Right lobe of liver (tissue), 6 donors: ENCODE measurements around the gene CAPNS1. TPM values are rescaled to one million over a fixed set of nuclear protein-coding genes. Genes with fewer than 3 reads are reported as not detected.

ENCODE experiments used
- ATAC-seq, 4 donors: fragments of 200-7000 bp; cut with Tn5 transposase; one replicate each; pipeline ENCODE4 v1.9.1; 2020; ENCODE audit warnings: mild to moderate bottlenecking in 4 of 4, moderate library complexity in 4 of 4
- DNase-seq, 3 donors: peaks; one replicate each; pipeline ENCODE4 v3.0.0-alpha.2; 2020
- H3K27ac ChIP-seq, 3 donors: fragments of 200-600 bp; one replicate each; pipeline ENCODE4 v1.8.0; 2022
- H3K27me3 ChIP-seq, 2 donors: fragments of 200-600 bp; one replicate each; pipeline ENCODE4 v1.8.0; 2022
- H3K36me3 ChIP-seq, 4 donors: fragments of 200-600 bp; sonication (generic) in 1 of 4; one replicate each; pipeline versions ENCODE4 v1.5.1 to v1.8.0; 2017 to 2022; ENCODE audit warnings: control low read depth in 1 of 4
- H3K4me1 ChIP-seq, 4 donors: fragments of 200-600 bp; sonication (generic) in 1 of 4; one replicate each; pipeline versions ENCODE4 v1.5.1 to v1.8.0; 2017 to 2022; ENCODE audit warnings: control low read depth in 1 of 4
- H3K4me3 ChIP-seq, 3 donors: fragments of 200-600 bp; one replicate each; pipeline ENCODE4 v1.8.0; 2022
- H3K9me3 ChIP-seq, 4 donors: fragments of 200-600 bp; sonication (generic) in 1 of 4; one replicate each; pipeline versions ENCODE4 v1.5.1 to v1.8.0; 2017 to 2022; ENCODE audit warnings: control low read depth in 1 of 4
- CTCF ChIP-seq, 4 donors: fragments of 200-600 bp in 3 of 4; fragments of 450-650 bp in 1 of 4; IDR thresholded peaks; one replicate each; pipeline versions ENCODE4 v1.5.1 to v1.8.0; 2016 to 2022; ENCODE audit warnings: antibody characterized with exemption in 4 of 4, mild to moderate bottlenecking in 2 of 4
- POLR2A ChIP-seq: fragments of 450-650 bp; IDR thresholded peaks from one replicate; pipeline ENCODE4 v1.6.1; 2017; ENCODE audit warnings: antibody characterized with exemption, mild to moderate bottlenecking
- WGBS: methylation state at CpG from one replicate; pipeline ENCODE4 v1.1.6; 2018; ENCODE audit warnings: low coverage, low lambda C conversion rate; ENCODE audit not compliant: insufficient coverage; ENCODE audit errors: missing lambda C conversion rate; 5-methylcytosine and 5-hydroxymethylcytosine counted together
- intact Hi-C, 2 donors: fragments of 100-400 bp; cut with DNase I; formaldehyde crosslinking; loops; one replicate each; pipeline versions ENCODE4 v1.11.2 to v1.14.1; 2022
- total RNA-seq, 6 experiments: library from RNA; depleted of rRNA in 2 of 6; stranded (reverse); fragments of >200 nt in 2 of 6; fragmentation: NEBNext Ultra II Directional in 3 of 6; extraction: Animal tissue kit (Norgen Biotek cat#: 25700) in 3 of 6; gene quantifications; one replicate each; pipeline versions ENCODE4 v1.1.0 to v1.2.4, GENCODE V29; 2016 to 2023
- donor health status: DM: no; HTN: yes; CAD: no.
- donor health status: DM: no; HTN: no; CAD: no.
- donor health status: DM: no; HTN: no; CAD: no.
- donor health status: DM: no; HTN: yes; CAD: no.
- donor health status: DM: no; HTN: yes; CAD: no.

The CAPNS1 gene
- total RNA-seq, 6 experiments from 2014 or later, result 93.0 to 252 (median 168) TPM

GRCh38 chr19:36101550-36102327 is 38.1 kb upstream of the CAPNS1 start:
- Histone ChIP-seq H3K36me3 (no peaks in the 10 kb centered on the region), H3K27me3 (no peaks in the 10 kb centered on the region), H3K4me1 (no peaks in the 10 kb centered on the region), H3K4me3 (no peak overlapping the region), H3K9me3 (no peaks in the 10 kb centered on the region), H3K27ac (no peak overlapping the region)
- no peak for TF ChIP-seq POLR2A
- 80% methylated on average over 4 of the region's 27 CpGs for WGBS
- intact Hi-C loops, result no loop called here
- ATAC-seq (no peak), DNase-seq (no peak)

GRCh38 chr19:36103040-36103626 is 36.7 kb upstream of the CAPNS1 start:
- Histone ChIP-seq H3K9me3 (no peaks in the 10 kb centered on the region), H3K4me3 (no peak overlapping the region), H3K36me3 (no peaks in the 10 kb centered on the region), H3K4me1 (no peaks in the 10 kb centered on the region), H3K27me3 (no peaks in the 10 kb centered on the region), H3K27ac (no peak overlapping the region)
- intact Hi-C loops, result no loop called here
- ATAC-seq, result no peak
- no peak for DNase-seq
- TF ChIP-seq CTCF (IDR thresholded peaks at IDR 0.05), result no peak
- no peak for TF ChIP-seq POLR2A
- WGBS, result 84% methylated on average over 3 of the region's 24 CpGs

GRCh38 chr19:36103842-36104552 is 35.9 kb upstream of the CAPNS1 start:
- DNase-seq, result no peak
- intact Hi-C loops, result no loop called here
- TF ChIP-seq CTCF (IDR thresholded peaks at IDR 0.05) (no peak), POLR2A (no peak)
- no peaks in the 10 kb centered on the region for H3K4me1 ChIP-seq
- no peaks in the 10 kb centered on the region for H3K9me3 ChIP-seq
- ATAC-seq, result no peak
- no peak overlapping the region for H3K4me3 ChIP-seq
- no peaks in the 10 kb centered on the region for H3K36me3 ChIP-seq
- H3K27ac ChIP-seq, result no peak overlapping the region
- 90% methylated on average over 4 of the region's 12 CpGs for WGBS
- no peaks in the 10 kb centered on the region for H3K27me3 ChIP-seq

- Histone ChIP-seq H3K9me3 (no peaks in the 10 kb centered on the region), H3K36me3 (no peaks in the 10 kb centered on the region), H3K27me3 (no peaks in the 10 kb centered on the region), H3K27ac (no peak overlapping the region), H3K4me3 (no peak overlapping the region), H3K4me1 (no peaks in the 10 kb centered on the region)
- no peak for ATAC-seq
- TF ChIP-seq POLR2A (no peak), CTCF (IDR thresholded peaks at IDR 0.05) (no peak)
- no peak for DNase-seq
- intact Hi-C loops, result no loop called here
- 89% methylated on average over 5 of the region's 6 CpGs for WGBS
Measured at GRCh38 chr19:36106441-36106840, 33.4 kb upstream of the CAPNS1 start.

GRCh38 chr19:36106991-36107390 is 32.9 kb upstream of the CAPNS1 start:
- no peaks in the 10 kb centered on the region for H3K9me3 ChIP-seq
- intact Hi-C loops, result no loop called here

More at GRCh38 chr19:36106991-36107390, 32.9 kb upstream of the CAPNS1 start:
- TF ChIP-seq POLR2A, result no peak
- TF ChIP-seq CTCF (IDR thresholded peaks at IDR 0.05), result no peak
- Histone ChIP-seq H3K4me1 (no peaks in the 10 kb centered on the region), H3K27me3 (no peaks in the 10 kb centered on the region), H3K27ac (no peak overlapping the region), H3K36me3 (peaks cover 0 to 2% (median 0%) of the 10 kb centered on the region in 4 donors), H3K4me3 (no peak overlapping the region)
- no peak for ATAC-seq
- WGBS, result 88% methylated on average over 4 of the region's 5 CpGs
- no peak for DNase-seq
